PC-9 (cell line): Measurements from ENCODE around the gene PLPP3.

Source experiments
- CTCF ChIP-seq: fragments of 200-600 bp; sonication (generic); conservative IDR thresholded peaks from 2 replicates; pipeline ENCODE4 v1.6.1; 2017; ENCODE audit warnings: mixed run types, antibody characterized with exemption, mild to moderate bottlenecking, moderate library complexity
- EZH2 ChIP-seq: fragments of 200-600 bp; sonication (generic); IDR thresholded peaks from 2 replicates; pipeline ENCODE4 v1.8.0; 2017; ENCODE audit warnings: antibody characterized with exemption, low read depth

- TF ChIP-seq CTCF (no peak), EZH2 (no peak)
Observed at GRCh38 chr1:56461158-56462127, 117.9 kb downstream of the PLPP3 start.
